H1 (cell line): ENCODE results near the gene ARNT2.

Source experiments
- CREB1 ChIP-seq: IDR thresholded peaks from 2 replicates; pipeline ENCODE4 v1.6.1; 2012; ENCODE audit warnings: inconsistent platforms
- CTCF ChIP-seq, 3 experiments: IDR thresholded peaks; 1 replicate in 2 of 3; 2 replicates in 1 of 3; pipeline versions ENCODE4 v1.5.1 to v1.6.1; 2011; ENCODE audit warnings: low read length in 3 of 3, mild to moderate bottlenecking in 3 of 3, inconsistent platforms in 2 of 3, low read depth in 1 of 3, moderate library complexity in 1 of 3; ENCODE audit not compliant: insufficient read depth in 1 of 3; ENCODE audit errors: control extremely low read depth in 1 of 3
- EP300 ChIP-seq, 2 experiments: IDR thresholded peaks; 1 replicate in 1 of 2; 2 replicates in 1 of 2; pipeline ENCODE4 v1.6.1; 2011 to 2012; ENCODE audit warnings: low read depth in 2 of 2, low read length in 2 of 2, mild to moderate bottlenecking in 2 of 2, borderline replicate concordance in 1 of 2, inconsistent platforms in 1 of 2, moderate library complexity in 1 of 2
- SUZ12 ChIP-seq: fragments of 200-600 bp; sonication (generic); IDR thresholded peaks from 2 replicates; pipeline ENCODE4 v1.6.1; 2012; ENCODE audit warnings: mild to moderate bottlenecking, inconsistent platforms, low read length, moderate library complexity, mixed read lengths
- TBP ChIP-seq: IDR thresholded peaks from 2 replicates; pipeline ENCODE4 v1.6.1; 2011; ENCODE audit warnings: low read depth, low read length, improper control_type of control experiment
- TF ChIP-seq, protein P1 (sequence below): IDR thresholded peaks from 2 replicates; pipeline ENCODE4 v1.6.1; 2012; ENCODE audit warnings: low read length, inconsistent platforms

DNA sequence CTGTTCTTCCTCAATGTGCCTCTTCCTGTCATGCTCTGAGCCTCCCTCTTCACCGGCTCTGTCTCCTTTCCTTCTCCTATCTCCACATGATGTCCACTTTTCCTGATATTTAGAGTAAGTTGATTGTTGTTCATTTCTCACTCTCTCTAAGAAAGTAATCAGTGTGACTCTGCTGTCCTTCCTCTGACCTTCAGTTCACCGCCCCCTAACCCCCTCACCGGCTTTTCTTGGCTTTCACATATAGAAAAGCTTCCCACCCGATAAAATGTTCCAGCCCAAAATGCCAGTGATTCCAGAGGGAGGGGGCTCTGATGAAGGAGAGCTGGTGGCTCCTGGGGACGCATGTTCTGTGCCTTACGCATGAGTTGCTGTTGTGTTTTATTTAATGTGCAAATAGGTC lies 170.4 kb downstream of the ARNT2 start:
- TF ChIP-seq CTCF (IDR thresholded peaks at IDR 0.05; ENCODE audit: control extremely low read depth in 1 of 3, insufficient read depth in 1 of 3, low read depth in 1 of 3, low read length in 3 of 3), result no peak
- TF ChIP-seq EP300 (IDR thresholded peaks at IDR 0.05; ENCODE audit: borderline replicate concordance in 1 of 2, low read depth in 2 of 2, low read length in 2 of 2), result no peak
- TF ChIP-seq, protein P1, sequence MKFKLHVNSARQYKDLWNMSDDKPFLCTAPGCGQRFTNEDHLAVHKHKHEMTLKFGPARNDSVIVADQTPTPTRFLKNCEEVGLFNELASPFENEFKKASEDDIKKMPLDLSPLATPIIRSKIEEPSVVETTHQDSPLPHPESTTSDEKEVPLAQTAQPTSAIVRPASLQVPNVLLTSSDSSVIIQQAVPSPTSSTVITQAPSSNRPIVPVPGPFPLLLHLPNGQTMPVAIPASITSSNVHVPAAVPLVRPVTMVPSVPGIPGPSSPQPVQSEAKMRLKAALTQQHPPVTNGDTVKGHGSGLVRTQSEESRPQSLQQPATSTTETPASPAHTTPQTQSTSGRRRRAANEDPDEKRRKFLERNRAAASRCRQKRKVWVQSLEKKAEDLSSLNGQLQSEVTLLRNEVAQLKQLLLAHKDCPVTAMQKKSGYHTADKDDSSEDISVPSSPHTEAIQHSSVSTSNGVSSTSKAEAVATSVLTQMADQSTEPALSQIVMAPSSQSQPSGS, result no peak
- TF ChIP-seq TBP, result no peak
- no peak for TF ChIP-seq SUZ12
- no peak for TF ChIP-seq CREB1
